Measurements from ENCODE around the gene KANSL2. TPM values are rescaled to one million over a fixed set of nuclear protein-coding genes. Genes with fewer than 3 reads are reported as not detected.

Gene KANSL2
- total and polyA plus RNA-seq, 9 of the 15 experiments (the other 6 are each of a cell fraction or from before 2014, with no cell fraction given), result 41.1 to 89.8 (median 55.4) TPM

DNA sequence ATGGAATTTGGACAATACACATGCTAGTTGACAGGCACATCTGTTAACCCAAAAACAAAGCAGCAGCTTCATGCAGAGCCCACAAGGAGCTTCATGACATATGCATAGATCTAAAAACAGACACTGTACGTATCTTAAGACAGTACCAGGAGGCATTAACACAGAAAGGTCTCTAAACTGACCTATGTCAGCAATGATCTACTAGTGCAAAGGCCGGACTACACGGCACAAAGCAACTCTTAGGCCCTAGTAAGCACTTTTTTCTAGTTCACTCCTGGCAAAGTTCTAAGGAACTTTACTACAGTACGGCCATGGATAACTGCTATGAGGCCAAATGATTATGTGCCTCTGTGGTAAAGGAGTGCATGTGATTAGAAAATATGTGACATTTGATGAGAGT, 8.4 kb upstream of the KANSL2 start (continued):
- TF ChIP-seq, protein P1, sequence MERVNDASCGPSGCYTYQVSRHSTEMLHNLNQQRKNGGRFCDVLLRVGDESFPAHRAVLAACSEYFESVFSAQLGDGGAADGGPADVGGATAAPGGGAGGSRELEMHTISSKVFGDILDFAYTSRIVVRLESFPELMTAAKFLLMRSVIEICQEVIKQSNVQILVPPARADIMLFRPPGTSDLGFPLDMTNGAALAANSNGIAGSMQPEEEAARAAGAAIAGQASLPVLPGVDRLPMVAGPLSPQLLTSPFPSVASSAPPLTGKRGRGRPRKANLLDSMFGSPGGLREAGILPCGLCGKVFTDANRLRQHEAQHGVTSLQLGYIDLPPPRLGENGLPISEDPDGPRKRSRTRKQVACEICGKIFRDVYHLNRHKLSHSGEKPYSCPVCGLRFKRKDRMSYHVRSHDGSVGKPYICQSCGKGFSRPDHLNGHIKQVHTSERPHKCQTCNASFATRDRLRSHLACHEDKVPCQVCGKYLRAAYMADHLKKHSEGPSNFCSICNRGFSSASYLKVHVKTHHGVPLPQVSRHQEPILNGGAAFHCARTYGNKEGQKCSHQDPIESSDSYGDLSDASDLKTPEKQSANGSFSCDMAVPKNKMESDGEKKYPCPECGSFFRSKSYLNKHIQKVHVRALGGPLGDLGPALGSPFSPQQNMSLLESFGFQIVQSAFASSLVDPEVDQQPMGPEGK (CRISPR knock-in tag; IDR thresholded peaks at IDR 0.05; ENCODE audit: borderline replicate concordance), result no peak
- TF ChIP-seq TBL1XR1 (IDR thresholded peaks at IDR 0.05; ENCODE audit: low read length in 2 of 2) (no peak), ZNF785 (CRISPR knock-in tag; IDR thresholded peaks at IDR 0.05) (no peak), FOXM1 (IDR thresholded peaks at IDR 0.05; ENCODE audit: low read depth) (no peak), FOXM1 (CRISPR knock-in tag; IDR thresholded peaks at IDR 0.05; ENCODE audit: low read depth) (no peak), ZNF561 (CRISPR knock-in tag; conservative IDR thresholded peaks at IDR 0.05) (no peak), ZNF764 (CRISPR knock-in tag; IDR thresholded peaks at IDR 0.05; ENCODE audit: low read depth) (no peak), NR1H2 (CRISPR knock-in tag; IDR thresholded peaks at IDR 0.05) (no peak), ZNF507 (tag; conservative IDR thresholded peaks at IDR 0.05) (no peak), AFF4 (CRISPR knock-in tag; IDR thresholded peaks at IDR 0.05) (no peak), PURB (CRISPR knock-in tag; IDR thresholded peaks at IDR 0.05; ENCODE audit: low read depth) (no peak), MIER1 (IDR thresholded peaks at IDR 0.05; ENCODE audit: low read depth) (no peak), ZFP1 (CRISPR knock-in tag; IDR thresholded peaks at IDR 0.05) (no peak), ZNF263 (CRISPR knock-in tag; IDR thresholded peaks at IDR 0.05; ENCODE audit: borderline replicate concordance) (no peak), POLR2B (IDR thresholded peaks at IDR 0.05; ENCODE audit: low read depth, partially characterized antibody) (no peak), TRIM24 (IDR thresholded peaks at IDR 0.05) (no peak), CCAR2 (IDR thresholded peaks at IDR 0.05; ENCODE audit: low read depth, low read length) (no peak)

All from K562 (cell line).